Measurements from ENCODE around the gene ZFHX2.

Gene ZFHX2

GRCh38 chr14:23521785-23522640 lies 29.6 kb downstream of the ZFHX2 start:
- no peak for TF ChIP-seq CTCF (IDR thresholded peaks at IDR 0.05; ENCODE audit: low read length, missing control alignments)
- H3K4me3 ChIP-seq (replicated peaks; ENCODE audit: low read depth, low read length) = no peak overlapping the region
- no peak for DNase-seq (ENCODE audit: low read depth)

- TF ChIP-seq CTCF (IDR thresholded peaks at IDR 0.05; ENCODE audit: low read length, missing control alignments) = no peak
- no peak for DNase-seq (ENCODE audit: low read depth)
- no peak overlapping the region for H3K4me3 ChIP-seq (replicated peaks; ENCODE audit: low read depth, low read length)
Measured at GRCh38 chr14:23520899-23521533, 30.5 kb downstream of the ZFHX2 start.

- H3K4me3 ChIP-seq (replicated peaks; ENCODE audit: low read depth, low read length) = no peak overlapping the region
- no peak for TF ChIP-seq CTCF (IDR thresholded peaks at IDR 0.05; ENCODE audit: low read length, missing control alignments)
- DNase-seq (ENCODE audit: low read depth) = no peak
Measured at GRCh38 chr14:23518709-23519108, 32.9 kb downstream of the ZFHX2 start.

GRCh38 chr14:23517650-23518326 lies 33.8 kb downstream of the ZFHX2 start:
- H3K4me3 ChIP-seq (replicated peaks; ENCODE audit: low read depth, low read length) = no peak overlapping the region
- TF ChIP-seq CTCF (IDR thresholded peaks at IDR 0.05; ENCODE audit: low read length, missing control alignments) = no peak
- DNase-seq (ENCODE audit: low read depth) = no peak

GRCh38 chr14:23514644-23514957 lies 37.0 kb downstream of the ZFHX2 start:
- H3K4me3 ChIP-seq (replicated peaks; ENCODE audit: low read depth, low read length) = no peak overlapping the region
- TF ChIP-seq CTCF (IDR thresholded peaks at IDR 0.05; ENCODE audit: low read length, missing control alignments) = no peak
- no peak for DNase-seq (ENCODE audit: low read depth)

GRCh38 chr14:23513818-23514643 lies 37.5 kb downstream of the ZFHX2 start:
- no peak for TF ChIP-seq CTCF (IDR thresholded peaks at IDR 0.05; ENCODE audit: low read length, missing control alignments)
- H3K4me3 ChIP-seq (replicated peaks; ENCODE audit: low read depth, low read length) = no peak overlapping the region
- DNase-seq (ENCODE audit: low read depth) = no peak
